Left renal pelvis (tissue), 4 donors: ENCODE results near the gene CMTM2. TPM values are rescaled to one million over a fixed set of nuclear protein-coding genes. Genes with fewer than 3 reads are reported as not detected.
"Not testable (repeated sequence)": the region's sequence is repeated elsewhere in the genome, so short reads cannot be mapped to it uniquely, and the experiment has no call there.

Experiments used
- DNase-seq, 4 donors: peaks; one replicate each; pipeline ENCODE4 v3.0.0-alpha.2; 2013; ENCODE audit warnings: low read depth in 4 of 4, low spot score in 3 of 4
- polyA plus RNA-seq, 4 donors: library from polyadenylated mRNA; unstranded; fragments of 120-200 nt; gene quantifications; one replicate each; pipeline ENCODE4 v1.2.1, GENCODE V29; 2013; ENCODE audit not compliant: insufficient read length in 4 of 4

CMTM2 gene
- polyA plus RNA-seq, 4 donors: 0.42 to 1.0 (median 0.68) TPM

GRCh38 chr16:66605177-66605978, 26.1 kb downstream of the CMTM2 start:
- DNase-seq: peak in 1 of 4 donors; percentile 29

- no peak for DNase-seq
Measured at GRCh38 chr16:66605979-66606751, 26.9 kb downstream of the CMTM2 start.

- DNase-seq: peak in 3 of 4 donors; percentile 60 to 73 (median 70)
Measured at GRCh38 chr16:66608241-66609138, 29.2 kb downstream of the CMTM2 start.

GRCh38 chr16:66609139-66609510, 29.9 kb downstream of the CMTM2 start:
- no peak for DNase-seq

- DNase-seq: no peak
Measured at GRCh38 chr16:66610111-66610820, 31.0 kb downstream of the CMTM2 start.

- DNase-seq: not testable (repeated sequence)
Measured at GRCh38 chr16:66611911-66612310, 32.6 kb downstream of the CMTM2 start.

GRCh38 chr16:66612422-66612821, 33.2 kb downstream of the CMTM2 start:
- DNase-seq: no peak

- no peak for DNase-seq
Measured at GRCh38 chr16:66614161-66614802, 35.0 kb downstream of the CMTM2 start.

GRCh38 chr16:66616169-66616568, 36.9 kb downstream of the CMTM2 start:
- DNase-seq: no peak

GRCh38 chr16:66616592-66616991, 37.3 kb downstream of the CMTM2 start:
- no peak for DNase-seq

GRCh38 chr16:66617010-66617434, 37.8 kb downstream of the CMTM2 start:
- no peak for DNase-seq

- DNase-seq: no peak
Measured at GRCh38 chr16:66617728-66618127, 38.5 kb downstream of the CMTM2 start.

GRCh38 chr16:66618588-66619375, 39.5 kb downstream of the CMTM2 start:
- DNase-seq: no peak

- no peak for DNase-seq
Measured at GRCh38 chr16:66619534-66620428, 40.5 kb downstream of the CMTM2 start.

- no peak for DNase-seq
Measured at GRCh38 chr16:66620429-66620795, 41.1 kb downstream of the CMTM2 start.

- no peak for DNase-seq
Measured at GRCh38 chr16:66621973-66622372, 42.7 kb downstream of the CMTM2 start.

GRCh38 chr16:66622863-66623262, 43.6 kb downstream of the CMTM2 start:
- DNase-seq: no peak

GRCh38 chr16:66623755-66624154, 44.5 kb downstream of the CMTM2 start:
- DNase-seq: no peak
